ENCODE measurements around the gene SERHL2.
"Not testable (repeated sequence)": the region's sequence is repeated elsewhere in the genome, so short reads cannot be mapped to it uniquely, and the experiment has no call there.

The SERHL2 gene

GRCh38 chr22:42553475-42554361, at the start of gene SERHL2:
TSS of gene SERHL2 (plus strand) at chr22:42553956. CDS start at chr22:42554021, 65 bp downstream.
- peak; percentile 66 for DNase-seq (ENCODE audit: low read depth)

GRCh38 chr22:42508327-42508974, 45.3 kb upstream of the SERHL2 start:
- DNase-seq (ENCODE audit: low read depth) = not testable (repeated sequence)

- not testable (repeated sequence) for DNase-seq (ENCODE audit: low read depth)
Measured at GRCh38 chr22:42508975-42509364, 44.8 kb upstream of the SERHL2 start.

GRCh38 chr22:42509548-42509947, 44.2 kb upstream of the SERHL2 start:
- DNase-seq (ENCODE audit: low read depth) = no peak

- no peak for DNase-seq (ENCODE audit: low read depth)
Measured at GRCh38 chr22:42511401-42511891, 42.3 kb upstream of the SERHL2 start.

- DNase-seq (ENCODE audit: low read depth) = not testable (repeated sequence)
Measured at GRCh38 chr22:42512273-42512990, 41.3 kb upstream of the SERHL2 start.

GRCh38 chr22:42514331-42514730, 39.4 kb upstream of the SERHL2 start:
- DNase-seq (ENCODE audit: low read depth) = not testable (repeated sequence)

GRCh38 chr22:42515304-42515703, 38.5 kb upstream of the SERHL2 start:
- DNase-seq (ENCODE audit: low read depth) = not testable (repeated sequence)

GRCh38 chr22:42515896-42516295, 37.9 kb upstream of the SERHL2 start:
- DNase-seq (ENCODE audit: low read depth) = no peak

- not testable (repeated sequence) for DNase-seq (ENCODE audit: low read depth)
Measured at GRCh38 chr22:42517103-42517502, 36.7 kb upstream of the SERHL2 start.

- not testable (repeated sequence) for DNase-seq (ENCODE audit: low read depth)
Measured at GRCh38 chr22:42518638-42519524, 34.9 kb upstream of the SERHL2 start.

GRCh38 chr22:42519525-42520401, 34.0 kb upstream of the SERHL2 start, which contains the start of gene RRP7A:
TSS of gene RRP7A (minus strand) at chr22:42519796. CDS start at chr22:42519786, 10 bp downstream.
- DNase-seq (ENCODE audit: low read depth) = peak; percentile 74

GRCh38 chr22:42521228-42521546, 32.6 kb upstream of the SERHL2 start:
- no peak for DNase-seq (ENCODE audit: low read depth)

- no peak for DNase-seq (ENCODE audit: low read depth)
Measured at GRCh38 chr22:42522546-42522945, 31.2 kb upstream of the SERHL2 start.

GRCh38 chr22:42528591-42529307, 25.0 kb upstream of the SERHL2 start:
- no peak for DNase-seq (ENCODE audit: low read depth)

GRCh38 chr22:42529435-42529834, 24.3 kb upstream of the SERHL2 start:
- DNase-seq (ENCODE audit: low read depth) = not testable (repeated sequence)

- not testable (repeated sequence) for DNase-seq (ENCODE audit: low read depth)
Measured at GRCh38 chr22:42531401-42532084, 22.2 kb upstream of the SERHL2 start.

GRCh38 chr22:42533638-42533977, 20.1 kb upstream of the SERHL2 start:
- DNase-seq (ENCODE audit: low read depth) = no peak

GRCh38 chr22:42535082-42535731, 18.5 kb upstream of the SERHL2 start:
- DNase-seq (ENCODE audit: low read depth) = not testable (repeated sequence)
